Measurements from ENCODE around the gene SLC51A. TPM values are rescaled to one million over a fixed set of nuclear protein-coding genes. Genes with fewer than 3 reads are reported as not detected.

Gene SLC51A
- total RNA-seq, 1 donor from 2014 or later: 3.7 TPM

- H3K36me3 Mint-ChIP-seq: peaks cover 21% of the 10 kb centered on the region
- peak overlapping the region; percentile 2 for H3K4me3 Mint-ChIP-seq
- no peak for TF ChIP-seq CTCF (conservative IDR thresholded peaks at IDR 0.05)
- H3K27ac Mint-ChIP-seq: peak overlapping the region; percentile 1
- H3K4me1 Mint-ChIP-seq (ENCODE audit: unreplicated experiment): peaks cover 10% of the 10 kb centered on the region
- no peaks in the 10 kb centered on the region for H3K9me3 Mint-ChIP-seq
- H3K27me3 Mint-ChIP-seq: no peaks in the 10 kb centered on the region
- no peak for DNase-seq (ENCODE audit: extremely low spot score, unreplicated experiment)
Measured at GRCh38 chr3:196274585-196274984, 58.3 kb downstream of the SLC51A start.

GRCh38 chr3:196275126-196275525 lies 58.8 kb downstream of the SLC51A start:
- H3K4me3 Mint-ChIP-seq: no peak overlapping the region
- H3K27ac Mint-ChIP-seq: peak overlapping the region; percentile 1
- H3K27me3 Mint-ChIP-seq: no peaks in the 10 kb centered on the region
- no peak for DNase-seq (ENCODE audit: extremely low spot score, unreplicated experiment)
- no peak for TF ChIP-seq CTCF (conservative IDR thresholded peaks at IDR 0.05)
- no peaks in the 10 kb centered on the region for H3K9me3 Mint-ChIP-seq
- H3K4me1 Mint-ChIP-seq (ENCODE audit: unreplicated experiment): peaks cover 10% of the 10 kb centered on the region
- H3K36me3 Mint-ChIP-seq: peaks cover 19% of the 10 kb centered on the region

- Mint-ChIP-seq H3K27ac (peak overlapping the region; percentile 9), H3K4me1 (ENCODE audit: unreplicated experiment) (peaks cover 25% of the 10 kb centered on the region), H3K27me3 (no peaks in the 10 kb centered on the region), H3K36me3 (no peaks in the 10 kb centered on the region), H3K9me3 (no peaks in the 10 kb centered on the region), H3K4me3 (no peak overlapping the region)
- TF ChIP-seq CTCF (conservative IDR thresholded peaks at IDR 0.05): no peak
- no peak for DNase-seq (ENCODE audit: extremely low spot score, unreplicated experiment)
Measured at GRCh38 chr3:196280689-196281440, 64.5 kb downstream of the SLC51A start.

GRCh38 chr3:196281962-196282361 lies 65.6 kb downstream of the SLC51A start:
- no peaks in the 10 kb centered on the region for H3K27me3 Mint-ChIP-seq
- no peak for TF ChIP-seq CTCF (conservative IDR thresholded peaks at IDR 0.05)
- H3K36me3 Mint-ChIP-seq: no peaks in the 10 kb centered on the region
- no peak for DNase-seq (ENCODE audit: extremely low spot score, unreplicated experiment)
- no peak overlapping the region for H3K27ac Mint-ChIP-seq
- no peak overlapping the region for H3K4me3 Mint-ChIP-seq
- peaks cover 32% of the 10 kb centered on the region for H3K4me1 Mint-ChIP-seq (ENCODE audit: unreplicated experiment)
- no peaks in the 10 kb centered on the region for H3K9me3 Mint-ChIP-seq

Other genes starting within 250 kb of the SLC51A start
- gene TFRC, start 134.4 kb upstream of the SLC51A start, total RNA-seq (ENCODE audit: low replicate concordance): 140 and 247 TPM in 2 replicates
- 0.85 TPM in 1 of 2 replicates, not detected in the other for gene ZDHHC19, start 5.1 kb upstream of the SLC51A start, total RNA-seq (ENCODE audit: low replicate concordance)
- gene PCYT1A, start 71.2 kb downstream of the SLC51A start, total RNA-seq (ENCODE audit: low replicate concordance): 39.0 and 50.8 TPM in 2 replicates
- gene DYNLT2B, start 101.7 kb downstream of the SLC51A start, total RNA-seq (ENCODE audit: low replicate concordance): 13.6 and 26.3 TPM in 2 replicates
- 1.1 TPM in 1 of 2 replicates, not detected in the other for gene TM4SF19, start 121.9 kb downstream of the SLC51A start, total RNA-seq (ENCODE audit: low replicate concordance)
- gene UBXN7, start 215.9 kb downstream of the SLC51A start, total RNA-seq (ENCODE audit: low replicate concordance): 77.2 and 89.2 TPM in 2 replicates

Measured in type B pancreatic cell (in vitro differentiated cells).